Right atrium auricular region (tissue), 2 donors: Measurements from ENCODE around the gene HDHD2. TPM values are rescaled to one million over a fixed set of nuclear protein-coding genes. Genes with fewer than 3 reads are reported as not detected.

Experiments
- DNase-seq: peaks from one replicate; pipeline ENCODE4 v3.0.0-alpha.2; 2019; ENCODE audit warnings: low spot score
- H3K27ac ChIP-seq, 2 donors: fragments of 200-600 bp; sonication (generic); 1 replicate in 1 of 2; 2 replicates in 1 of 2; pipeline ENCODE4 v1.5.1; 2016 to 2019
- H3K27me3 ChIP-seq, 2 donors: fragments of 200-600 bp; sonication (generic); one replicate each; pipeline versions ENCODE4 v1.5.1 to v1.6.0; 2017 to 2019
- H3K36me3 ChIP-seq: fragments of 200-600 bp; sonication (generic); one replicate; pipeline ENCODE4 v1.5.1; 2016
- H3K4me1 ChIP-seq, 2 donors: fragments of 200-600 bp; sonication (generic); one replicate each; pipeline versions ENCODE4 v1.5.1 to v1.6.0; 2017 to 2019
- H3K4me3 ChIP-seq, 2 donors: fragments of 200-600 bp; sonication (generic); 1 replicate in 1 of 2; 2 replicates in 1 of 2; pipeline ENCODE4 v1.5.1; 2017 to 2019; ENCODE audit warnings: mild to moderate bottlenecking in 1 of 2, moderate library complexity in 1 of 2
- H3K9me3 ChIP-seq, 2 donors: fragments of 200-600 bp; sonication (generic); one replicate each; pipeline ENCODE4 v1.5.1; 2019
- CTCF ChIP-seq, 2 donors: fragments of 200-600 bp; sonication (generic); IDR thresholded peaks; one replicate each; pipeline ENCODE4 v1.5.1; 2019; ENCODE audit warnings: antibody characterized with exemption in 2 of 2
- total RNA-seq, 2 donors: library from RNA; depleted of rRNA; stranded (reverse); fragments of >200 nt; gene quantifications; one replicate each; pipeline ENCODE4 v1.1.0, GENCODE V29; 2016

HDHD2 gene
- total RNA-seq, 2 donors from 2014 or later: 15.7 to 36.0 TPM

DNA sequence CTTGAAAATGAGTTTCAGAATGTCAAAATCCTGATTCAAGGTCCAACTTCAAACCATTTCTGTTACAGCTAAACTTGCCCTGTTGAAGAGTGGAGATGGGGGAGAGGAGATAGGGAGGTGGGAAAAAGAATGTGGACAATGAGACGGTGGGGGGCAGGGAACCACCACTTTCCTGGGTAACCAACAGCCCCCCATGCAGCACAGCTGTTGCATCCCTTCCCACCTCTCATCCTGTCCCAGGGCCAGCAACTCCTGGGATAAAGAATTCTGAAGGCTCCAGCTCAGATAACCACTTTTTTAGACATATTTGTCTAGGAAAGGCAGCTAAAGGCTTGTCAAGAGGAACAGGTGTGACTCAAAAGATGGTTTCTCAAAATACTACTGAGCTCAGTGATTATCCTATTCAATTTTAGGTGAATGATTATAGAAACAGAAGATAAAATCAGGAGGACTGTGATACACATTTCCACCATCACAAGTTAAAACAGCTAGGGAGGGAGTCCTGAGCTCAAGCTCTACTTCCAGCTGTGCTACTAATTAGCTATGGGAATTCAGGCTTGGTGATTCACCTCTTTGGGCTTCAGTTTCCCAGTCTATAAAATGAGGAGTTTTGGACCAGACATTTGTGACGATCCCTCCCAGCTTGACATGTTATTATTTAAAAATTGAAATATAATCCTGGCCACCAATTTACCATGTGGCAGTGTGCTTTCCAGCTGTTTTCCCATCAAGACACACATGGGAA is 36.3 kb downstream of the HDHD2 start:
- no peak for DNase-seq
- no peak for TF ChIP-seq CTCF (IDR thresholded peaks at IDR 0.05)
- H3K4me3 ChIP-seq: no peak overlapping the region
- H3K27ac ChIP-seq: no peak overlapping the region
- H3K36me3 ChIP-seq: peaks cover 55% of the 10 kb centered on the region
- H3K9me3 ChIP-seq: no peaks in the 10 kb centered on the region
- H3K4me1 ChIP-seq: peaks cover 0 to 4% of the 10 kb centered on the region in 2 donors
- H3K27me3 ChIP-seq: no peaks in the 10 kb centered on the region

DNA sequence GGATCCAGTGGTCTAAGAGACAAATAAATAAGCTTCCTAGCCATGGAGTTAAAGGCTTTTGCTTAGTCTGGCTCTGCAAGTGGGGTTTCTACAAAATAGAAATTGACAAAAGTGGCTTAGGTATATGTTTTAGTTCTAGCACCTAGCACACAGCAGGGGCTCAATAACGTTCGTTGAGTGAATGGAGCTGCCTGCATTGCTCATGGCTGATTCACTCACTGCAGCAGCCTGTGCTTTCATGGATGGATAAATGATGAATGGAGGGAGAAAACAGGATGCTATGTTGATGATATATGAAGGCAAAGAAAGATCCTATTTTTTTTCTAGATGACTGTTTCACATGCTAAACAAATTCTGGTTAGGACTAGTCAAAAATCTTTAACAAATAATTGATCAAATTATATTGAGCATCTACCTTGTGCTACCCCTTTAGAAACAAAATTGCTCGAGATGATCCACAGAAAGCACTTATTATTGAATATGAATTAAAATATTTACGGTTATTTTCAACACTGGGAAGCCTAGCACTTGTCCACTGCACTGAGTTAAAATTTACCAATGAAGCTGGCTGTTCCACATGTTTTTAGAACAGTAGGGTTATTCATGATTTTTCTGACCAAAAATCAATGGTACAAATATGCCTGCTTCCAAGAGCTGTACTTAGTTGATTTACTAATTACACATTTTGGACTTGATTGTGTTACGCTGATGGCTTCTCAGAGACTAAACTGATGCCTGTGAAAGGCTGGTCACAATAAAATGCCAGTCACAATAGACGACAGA is 39.6 kb downstream of the HDHD2 start:
- Histone ChIP-seq H3K27ac (no peak overlapping the region), H3K27me3 (no peaks in the 10 kb centered on the region), H3K4me1 (no peaks in the 10 kb centered on the region), H3K9me3 (no peaks in the 10 kb centered on the region), H3K36me3 (peaks cover 73% of the 10 kb centered on the region), H3K4me3 (no peak overlapping the region)
- TF ChIP-seq CTCF (IDR thresholded peaks at IDR 0.05): no peak
- DNase-seq: no peak

GRCh38 chr18:47109720-47110119 is 40.6 kb downstream of the HDHD2 start:
- H3K27me3 ChIP-seq: no peaks in the 10 kb centered on the region
- H3K27ac ChIP-seq: no peak overlapping the region
- peaks cover 69% of the 10 kb centered on the region for H3K36me3 ChIP-seq
- H3K4me1 ChIP-seq: no peaks in the 10 kb centered on the region
- DNase-seq: no peak
- no peaks in the 10 kb centered on the region for H3K9me3 ChIP-seq
- TF ChIP-seq CTCF (IDR thresholded peaks at IDR 0.05): no peak
- no peak overlapping the region for H3K4me3 ChIP-seq

- Histone ChIP-seq H3K36me3 (peaks cover 69% of the 10 kb centered on the region), H3K27ac (no peak overlapping the region), H3K4me1 (no peaks in the 10 kb centered on the region)
These were observed 41.3 kb downstream of the HDHD2 start for GRCh38 chr18:47108998-47109405.

GRCh38 chr18:47108373-47108772 is 41.9 kb downstream of the HDHD2 start:
- H3K36me3 ChIP-seq: peaks cover 70% of the 10 kb centered on the region
- no peaks in the 10 kb centered on the region for H3K4me1 ChIP-seq
- H3K9me3 ChIP-seq: no peaks in the 10 kb centered on the region
- H3K27ac ChIP-seq: no peak overlapping the region
- no peaks in the 10 kb centered on the region for H3K27me3 ChIP-seq
- H3K4me3 ChIP-seq: no peak overlapping the region
- no peak for DNase-seq
- no peak for TF ChIP-seq CTCF (IDR thresholded peaks at IDR 0.05)

More at GRCh38 chr18:47108998-47109405, 41.3 kb downstream of the HDHD2 start:
- no peaks in the 10 kb centered on the region for H3K27me3 ChIP-seq
- TF ChIP-seq CTCF (IDR thresholded peaks at IDR 0.05): no peak
- no peak for DNase-seq
- H3K4me3 ChIP-seq: no peak overlapping the region
- H3K9me3 ChIP-seq: no peaks in the 10 kb centered on the region
